ENCODE measurements around the gene NANOS3. TPM values are rescaled to one million over a fixed set of nuclear protein-coding genes. Genes with fewer than 3 reads are reported as not detected.
A peak's percentile ranks its signal among the peaks of the same experiment; 100 is the strongest.

NANOS3 gene
- total RNA-seq, 1 donor from 2014 or later = 3.5 TPM

GRCh38 chr19:13899912-13900584 lies 23.1 kb downstream of the NANOS3 start:
- no peaks in the 10 kb centered on the region for H3K27me3 Mint-ChIP-seq (ENCODE audit: unreplicated experiment)
- no peak for DNase-seq (ENCODE audit: extremely low spot score, unreplicated experiment)
- H3K4me1 Mint-ChIP-seq (ENCODE audit: unreplicated experiment) = peaks cover 2% of the 10 kb centered on the region
- no peak overlapping the region for H3K27ac Mint-ChIP-seq (ENCODE audit: unreplicated experiment)
- no peak for TF ChIP-seq CTCF (IDR thresholded peaks at IDR 0.05)
- no peaks in the 10 kb centered on the region for H3K36me3 Mint-ChIP-seq (ENCODE audit: unreplicated experiment)
- H3K4me3 Mint-ChIP-seq (ENCODE audit: unreplicated experiment) = no peak overlapping the region
- H3K9me3 Mint-ChIP-seq (ENCODE audit: unreplicated experiment) = no peaks in the 10 kb centered on the region

DNA sequence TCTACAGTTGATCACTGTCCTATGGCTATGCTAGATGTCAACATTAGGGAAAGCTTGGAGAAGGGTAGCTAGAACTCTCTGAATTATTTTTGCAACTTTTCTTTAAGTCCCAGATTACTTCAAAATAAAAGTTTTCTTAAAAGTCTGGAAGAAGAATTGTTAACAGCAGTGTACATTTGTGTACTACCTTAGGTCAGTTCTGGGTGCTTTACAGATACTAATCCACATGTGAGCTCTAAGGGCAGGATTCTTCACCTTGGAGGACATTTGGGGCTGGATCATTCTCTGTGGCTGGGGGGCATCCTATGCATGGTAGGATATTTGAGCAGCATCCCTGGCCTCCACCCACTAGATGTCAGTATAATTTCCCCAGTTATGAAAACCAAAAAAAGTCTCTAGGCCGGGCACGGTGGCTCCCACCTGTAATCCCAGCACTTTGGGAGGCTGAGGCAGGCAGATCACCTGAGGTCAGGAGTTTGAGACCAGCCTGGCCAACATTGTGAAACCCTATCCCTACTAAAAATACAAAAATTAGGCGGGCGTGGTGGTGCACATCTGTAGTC lies 26.1 kb downstream of the NANOS3 start:
- peak; percentile 46 for TF ChIP-seq CTCF (IDR thresholded peaks at IDR 0.05)
- no peak for DNase-seq (ENCODE audit: extremely low spot score, unreplicated experiment)
- H3K27ac Mint-ChIP-seq (ENCODE audit: unreplicated experiment) = no peak overlapping the region
- H3K27me3 Mint-ChIP-seq (ENCODE audit: unreplicated experiment) = no peaks in the 10 kb centered on the region
- H3K4me1 Mint-ChIP-seq (ENCODE audit: unreplicated experiment) = peaks cover 15% of the 10 kb centered on the region
- no peak overlapping the region for H3K4me3 Mint-ChIP-seq (ENCODE audit: unreplicated experiment)
- no peaks in the 10 kb centered on the region for H3K9me3 Mint-ChIP-seq (ENCODE audit: unreplicated experiment)
- no peaks in the 10 kb centered on the region for H3K36me3 Mint-ChIP-seq (ENCODE audit: unreplicated experiment)

- H3K27ac Mint-ChIP-seq (ENCODE audit: unreplicated experiment) = peak within 1 kb of the TSS; percentile 50
- H3K9me3 Mint-ChIP-seq (ENCODE audit: unreplicated experiment) = no peaks in the 10 kb centered on the region
- H3K4me3 Mint-ChIP-seq (ENCODE audit: unreplicated experiment) = peak within 1 kb of the TSS; percentile 80
- no peaks in the 10 kb centered on the region for H3K27me3 Mint-ChIP-seq (ENCODE audit: unreplicated experiment)
- H3K36me3 Mint-ChIP-seq (ENCODE audit: unreplicated experiment) = peaks cover 7% of the 10 kb centered on the region
- TF ChIP-seq CTCF (IDR thresholded peaks at IDR 0.05) = no peak
- DNase-seq (ENCODE audit: extremely low spot score, unreplicated experiment) = peak; percentile 95
- H3K4me1 Mint-ChIP-seq (ENCODE audit: unreplicated experiment) = peaks cover 14% of the 10 kb centered on the region
These were observed 28.9 kb downstream of the NANOS3 start, which contains the start of the genes BRME1 and CC2D1A for GRCh38 chr19:13905634-13906520. BRME1 (minus strand) TSS chr19:13906117; CDS start chr19:13904892, 1,225 bp downstream. CC2D1A (plus strand) TSS chr19:13906201; CDS start chr19:13906442, 241 bp downstream.

DNA sequence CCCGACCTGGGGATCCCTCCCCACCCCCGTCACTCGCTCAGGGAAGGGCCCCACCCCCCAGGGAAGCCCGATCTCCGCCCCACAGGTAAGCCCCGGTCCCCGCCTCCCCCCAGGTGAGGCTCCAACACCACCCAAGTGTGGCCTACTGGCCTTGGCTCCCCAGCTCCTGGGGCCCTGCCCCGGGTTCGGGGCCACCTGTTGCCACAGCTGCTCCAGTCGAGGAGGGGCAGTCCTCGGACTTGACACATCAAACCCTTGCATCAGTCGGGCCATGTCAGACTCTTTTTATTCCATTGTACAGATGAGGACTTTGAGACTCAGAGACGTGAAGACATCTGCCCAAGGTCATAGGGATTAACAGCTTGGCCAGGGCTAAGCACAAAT lies 29.6 kb downstream of the NANOS3 start:
- Mint-ChIP-seq H3K27me3 (ENCODE audit: unreplicated experiment) (no peaks in the 10 kb centered on the region), H3K27ac (ENCODE audit: unreplicated experiment) (peak overlapping the region; percentile 50), H3K4me1 (ENCODE audit: unreplicated experiment) (peaks cover 14% of the 10 kb centered on the region), H3K36me3 (ENCODE audit: unreplicated experiment) (peaks cover 7% of the 10 kb centered on the region), H3K9me3 (ENCODE audit: unreplicated experiment) (no peaks in the 10 kb centered on the region), H3K4me3 (ENCODE audit: unreplicated experiment) (peak overlapping the region; percentile 79)
- TF ChIP-seq CTCF (IDR thresholded peaks at IDR 0.05) = no peak
- no peak for DNase-seq (ENCODE audit: extremely low spot score, unreplicated experiment)
